GM19239 (cell line): Measurements from ENCODE around the gene INSL3.
"Not testable (repeated sequence)": the region's sequence is repeated elsewhere in the genome, so short reads cannot be mapped to it uniquely, and the experiment has no call there.

Experiments used
- DNase-seq: peaks from one replicate; pipeline ENCODE4 v3.0.0; 2011; ENCODE audit warnings: low spot score; ENCODE audit not compliant: insufficient read length
- FAIRE-seq: peaks from 2 replicates; lab custom pipeline; 2011; peaks lifted over from hg19 to GRCh38; lab: Jason Lieb, UNC

Gene INSL3

DNA sequence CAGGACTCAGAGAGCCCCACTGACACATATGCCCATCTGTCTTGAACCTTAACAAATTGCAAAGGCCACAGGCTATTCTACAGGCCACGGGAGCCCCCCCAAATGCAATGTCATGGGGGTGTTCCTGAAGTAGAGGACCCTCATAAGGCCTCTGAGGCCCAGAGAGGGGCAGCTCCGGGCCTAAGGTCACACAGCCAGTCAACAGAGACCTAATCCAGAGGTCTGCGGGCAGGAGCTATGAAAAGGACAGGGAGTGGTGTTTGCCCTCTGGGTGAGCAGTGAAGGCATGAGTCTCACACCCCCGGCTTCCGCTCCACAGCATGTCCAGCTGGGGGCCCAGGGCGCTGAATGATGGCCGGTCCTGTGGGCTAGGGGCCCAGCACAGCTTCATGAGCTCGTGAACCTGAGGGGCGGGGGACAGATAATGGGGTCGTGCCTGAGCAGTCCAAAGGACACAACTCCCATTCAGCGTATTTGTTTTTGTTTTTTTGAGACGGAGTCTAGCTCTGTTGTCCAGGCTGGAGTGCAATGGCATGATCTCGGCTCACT is 5.3 kb upstream of the INSL3 start:
- FAIRE-seq = no peak

GRCh38 chr19:17824339-17824738 is 3.0 kb upstream of the INSL3 start:
- no peak for FAIRE-seq
- no peak for DNase-seq

More for the DNA sequence above, 5.3 kb upstream of the INSL3 start:
- DNase-seq = no peak

DNA sequence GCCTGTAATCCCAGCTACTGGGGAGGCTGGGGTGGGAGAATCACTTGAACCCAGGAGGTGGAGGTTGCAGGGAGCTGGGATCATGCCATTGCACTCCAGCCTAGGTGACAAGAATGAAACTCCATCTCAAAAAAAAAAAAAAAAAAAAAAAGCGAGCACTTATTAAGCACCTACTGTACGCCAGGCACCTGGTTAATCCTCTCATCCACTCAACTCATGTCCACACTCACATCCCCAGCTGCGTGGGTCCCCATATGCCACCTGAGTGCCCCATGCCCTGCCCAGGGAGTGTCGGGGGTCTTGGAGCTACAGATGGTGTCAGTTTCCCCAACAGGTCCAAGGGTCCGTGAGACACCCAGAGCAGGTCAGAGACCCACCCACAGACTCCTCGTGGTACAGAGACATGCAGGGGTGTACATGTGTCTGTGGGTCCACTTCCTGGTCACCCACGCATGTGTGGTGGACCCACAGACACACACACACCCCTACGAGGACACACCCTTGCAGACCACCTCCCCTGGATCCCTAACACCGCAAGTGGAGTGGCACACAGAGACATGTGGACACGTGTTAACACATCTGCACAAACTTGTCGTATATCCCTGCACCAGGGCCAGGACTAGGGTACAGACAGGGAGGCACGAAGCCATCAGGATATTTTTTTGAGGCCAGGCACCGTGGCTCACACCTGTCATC is 3.5 kb downstream of the INSL3 start:
- FAIRE-seq (no peak), DNase-seq (no peak)

DNA sequence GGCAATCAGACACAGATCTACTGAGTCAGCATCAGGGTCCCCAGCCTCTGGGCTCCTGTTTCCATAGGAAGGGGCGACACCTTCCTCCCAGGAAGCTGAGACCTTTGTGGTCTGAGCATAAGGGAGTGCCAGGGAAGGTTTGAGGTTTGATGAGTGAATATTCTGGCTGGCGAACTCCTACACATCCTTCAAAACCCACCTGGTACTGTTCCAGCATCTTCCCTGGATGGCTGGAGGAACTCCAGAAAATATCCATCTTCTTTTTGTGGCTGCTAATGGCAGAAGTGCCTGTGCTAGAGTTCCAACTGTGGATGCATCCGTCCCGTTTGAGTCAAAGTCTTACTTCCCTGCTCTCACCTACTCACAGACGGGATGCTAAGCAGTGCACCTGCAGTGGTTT is 9.2 kb downstream of the INSL3 start:
- FAIRE-seq (no peak), DNase-seq (no peak)

GRCh38 chr19:17811681-17812080 is 9.6 kb downstream of the INSL3 start:
- FAIRE-seq (no peak), DNase-seq (no peak)

DNA sequence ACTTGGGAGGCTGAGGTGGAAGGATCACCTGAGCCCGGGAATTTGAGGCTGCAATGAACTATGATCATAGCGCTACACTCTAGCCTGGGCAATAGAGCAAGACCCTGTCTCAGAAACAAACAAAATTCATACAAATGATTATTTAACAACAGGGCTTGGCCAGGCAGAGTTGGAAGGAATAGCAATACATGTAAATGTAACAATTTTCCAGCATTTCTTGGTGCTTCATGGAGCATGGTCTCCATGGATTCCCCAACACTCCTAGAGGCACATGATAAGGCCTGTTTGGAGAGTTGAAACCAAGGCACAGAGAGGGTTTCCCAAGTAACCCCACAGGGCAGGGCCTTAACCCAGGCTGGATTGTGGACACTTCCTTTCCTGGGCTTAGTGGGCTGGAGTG is 10.2 kb downstream of the INSL3 start:
- DNase-seq = no peak
- no peak for FAIRE-seq

- FAIRE-seq = no peak
- DNase-seq = no peak
Measured at GRCh38 chr19:17807731-17808316, 13.5 kb downstream of the INSL3 start.

- no peak for DNase-seq
- no peak for FAIRE-seq
Measured at GRCh38 chr19:17806945-17807344, 14.4 kb downstream of the INSL3 start.

GRCh38 chr19:17805427-17805826 is 15.9 kb downstream of the INSL3 start:
- FAIRE-seq = no peak

GRCh38 chr19:17803264-17803896 is 17.9 kb downstream of the INSL3 start:
- DNase-seq = no peak
- FAIRE-seq = no peak

More at GRCh38 chr19:17805427-17805826, 15.9 kb downstream of the INSL3 start:
- no peak for DNase-seq

DNA sequence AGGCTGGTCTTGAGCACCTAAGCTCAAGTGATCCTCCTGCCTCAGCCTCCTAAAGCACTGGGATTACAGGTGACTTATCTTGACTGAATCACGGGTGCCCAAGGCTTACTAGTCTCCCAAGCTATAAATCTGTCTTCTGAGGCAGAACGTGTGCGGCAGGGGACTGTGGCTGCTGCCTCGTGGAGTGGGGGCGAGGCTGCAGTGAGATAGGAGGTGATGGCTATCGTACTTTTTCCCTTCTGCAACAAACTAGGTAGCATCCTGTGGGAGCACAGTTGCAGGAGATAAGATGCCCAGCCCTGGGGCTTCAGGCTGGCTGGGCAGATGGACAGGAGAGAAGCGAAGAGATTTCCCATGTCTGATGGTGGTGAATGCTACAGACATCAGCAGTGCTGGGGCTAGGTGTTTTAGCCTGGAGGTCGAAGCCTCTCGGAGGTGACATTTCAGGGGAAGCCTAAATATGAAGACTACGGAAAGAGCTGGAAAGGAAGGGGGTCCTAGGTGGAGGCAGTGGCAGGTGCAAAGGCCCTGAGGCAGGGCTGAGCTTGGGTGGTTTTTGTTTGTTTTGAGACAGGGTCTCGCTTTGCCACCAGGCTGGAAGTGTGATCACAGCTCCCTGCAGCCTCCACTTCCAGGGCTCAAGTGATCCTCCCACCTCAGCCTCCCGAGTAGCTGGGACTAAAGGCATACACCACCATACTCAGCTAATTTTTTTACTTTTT is 19.0 kb downstream of the INSL3 start:
- no peak for DNase-seq

GRCh38 chr19:17798599-17798998 is 22.7 kb downstream of the INSL3 start:
- not testable (repeated sequence) for FAIRE-seq, DNase-seq

More for the DNA sequence above, 19.0 kb downstream of the INSL3 start:
- FAIRE-seq = no peak

DNA sequence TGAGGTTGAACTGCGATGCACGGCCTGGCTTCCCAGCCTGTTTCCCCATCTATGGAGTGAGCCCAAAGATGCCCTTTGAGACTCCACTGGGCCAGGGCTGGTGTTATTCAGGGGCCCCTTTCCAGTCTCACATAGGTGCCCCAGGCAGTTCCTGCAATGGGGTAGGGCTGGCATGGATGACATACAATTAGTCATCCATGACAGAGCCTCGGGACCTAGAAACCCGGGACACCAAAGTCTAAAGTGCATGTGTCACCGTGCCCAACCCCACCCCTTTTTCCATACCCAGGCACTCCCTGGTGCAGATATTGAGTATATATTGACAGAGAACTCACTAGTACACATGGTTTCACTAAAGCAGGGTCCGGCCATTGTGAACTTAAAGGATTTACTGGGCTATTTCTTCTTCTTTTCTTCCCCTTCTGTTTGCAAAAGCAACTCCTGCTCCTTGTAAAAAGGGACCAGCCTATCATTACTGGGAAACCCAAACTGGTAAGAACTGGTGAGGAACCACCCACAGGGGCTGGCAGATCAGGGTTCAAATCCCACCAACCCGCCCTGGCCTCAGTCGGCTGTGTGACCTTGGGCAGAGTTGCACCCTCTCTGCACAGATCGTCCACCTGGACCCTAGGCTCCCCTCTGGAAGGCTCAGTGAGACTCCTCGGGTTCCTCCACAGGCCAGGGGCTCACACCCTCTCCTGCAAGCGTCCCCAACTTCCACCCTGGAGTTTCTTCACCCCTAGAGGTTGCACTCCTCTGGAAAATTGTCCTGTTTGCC is 23.7 kb downstream of the INSL3 start:
- no peak for DNase-seq
- FAIRE-seq = no peak

DNA sequence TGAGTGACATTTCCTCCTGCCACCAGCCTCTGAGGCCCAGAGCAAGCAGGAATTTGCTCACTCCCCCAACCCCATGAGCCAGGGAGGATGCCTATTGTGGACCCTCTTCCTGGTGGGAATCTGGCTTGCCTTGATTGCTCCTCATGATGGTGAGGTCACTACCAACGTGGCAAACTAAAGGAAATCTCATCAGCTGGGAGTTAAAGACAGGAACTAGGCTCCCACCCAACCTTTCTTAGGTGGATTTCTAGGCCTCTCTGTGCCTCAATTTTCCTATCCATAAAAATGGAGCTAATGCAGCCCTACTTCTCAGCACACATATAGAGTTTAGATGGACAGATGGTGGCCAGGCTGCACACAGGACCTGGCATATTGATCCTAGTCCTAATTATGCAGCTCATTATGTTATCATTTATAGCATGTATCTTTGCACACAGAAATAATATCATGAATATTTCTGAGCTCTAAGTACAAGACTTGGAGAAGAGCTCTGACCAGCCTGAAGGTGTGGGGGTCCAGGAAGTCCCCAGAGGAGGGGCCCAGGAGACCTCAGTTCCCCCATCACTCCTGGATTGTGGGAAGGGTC is 24.4 kb downstream of the INSL3 start:
- DNase-seq (no peak), FAIRE-seq (no peak)

GRCh38 chr19:17796013-17796837 is 25.1 kb downstream of the INSL3 start:
- no peak for FAIRE-seq
- no peak for DNase-seq

DNA sequence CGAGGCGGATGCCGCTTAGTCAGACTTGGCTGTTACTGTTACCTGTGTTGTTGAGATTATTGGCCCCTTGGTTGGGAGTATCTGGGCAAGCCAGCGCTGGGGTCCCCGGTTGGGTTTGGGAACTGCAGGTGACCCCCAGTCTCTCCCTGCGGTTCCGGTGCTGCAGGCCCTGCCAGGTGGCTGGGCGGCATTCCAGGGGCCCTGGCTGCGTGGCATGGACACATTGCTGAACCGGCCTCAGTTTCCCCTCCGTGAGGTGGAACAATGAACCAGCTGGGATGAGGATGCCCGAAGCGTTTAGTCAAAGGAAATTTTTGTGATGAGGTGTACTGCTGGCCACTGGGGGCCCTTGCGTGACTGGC is 25.8 kb downstream of the INSL3 start:
- FAIRE-seq (no peak), DNase-seq (no peak)

- no peak for FAIRE-seq
- DNase-seq = no peak
Measured at GRCh38 chr19:17794731-17795494, 26.4 kb downstream of the INSL3 start, which contains the start of gene B3GNT3. Gene B3GNT3 (plus strand): TSS chr19:17795138. CDS start chr19:17807808, 12,670 bp downstream.

DNA sequence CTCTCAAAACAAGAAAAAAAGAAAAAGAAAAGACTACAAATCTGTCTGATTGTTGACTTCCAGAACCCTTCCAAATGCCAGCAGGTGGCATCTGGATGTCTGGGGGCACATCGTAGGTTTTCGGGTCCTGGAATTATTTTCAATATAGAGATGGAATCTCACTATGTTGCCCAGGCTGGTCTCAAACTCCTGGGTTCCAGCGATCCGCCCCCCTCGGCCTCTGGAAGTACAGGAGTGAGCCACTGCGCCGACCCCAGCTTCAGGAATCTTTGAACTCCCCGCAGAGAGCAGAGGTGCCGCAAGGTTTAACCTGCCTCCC is 26.9 kb downstream of the INSL3 start:
- FAIRE-seq (no peak), DNase-seq (no peak)
